Stomach (tissue), 4 donors: Measurements from ENCODE around the gene SLC23A1.

Experiments
- CTCF ChIP-seq, 7 experiments: fragments of 450-650 bp in 4 of 7; fragments of 200-600 bp in 3 of 7; sonication (generic) in 3 of 7; IDR thresholded peaks; one replicate each; pipeline ENCODE4 v1.5.1; 2016 to 2019; ENCODE audit warnings: antibody characterized with exemption in 7 of 7, control low read depth in 2 of 7, mild to moderate bottlenecking in 1 of 7
- EP300 ChIP-seq: sonication (generic); formaldehyde crosslinking; IDR thresholded peaks from one replicate; pipeline ENCODE4 v1.6.1; 2017; ENCODE audit warnings: antibody characterized with exemption
- POLR2AphosphoS5 ChIP-seq, 3 donors: sonication (generic); formaldehyde crosslinking; IDR thresholded peaks; one replicate each; pipeline ENCODE4 v1.6.1; 2016; ENCODE audit warnings: antibody characterized with exemption in 3 of 3

GRCh38 chr5:139368613-139369012 is 14.5 kb downstream of the SLC23A1 start:
- TF ChIP-seq CTCF (IDR thresholded peaks at IDR 0.05) (no peak), EP300 (no peak), POLR2AphosphoS5 (IDR thresholded peaks at IDR 0.05) (no peak)
